Fibroblast of the aortic adventitia (primary cell): Measurements from ENCODE around the gene PANK4. TPM values are rescaled to one million over a fixed set of nuclear protein-coding genes. Genes with fewer than 3 reads are reported as not detected.

Source experiments
- DNase-seq: peaks from one replicate; pipeline ENCODE4 v3.0.0-alpha.2; 2010; ENCODE audit warnings: low read depth
- H3K4me3 ChIP-seq: 2 replicates; pipeline ENCODE4 v1.5.1; 2011; ENCODE audit warnings: low read depth, mild to moderate bottlenecking, control low read depth, low read length, moderate library complexity
- total RNA-seq: library from RNA; depleted of rRNA; stranded (reverse); fragments of >200 nt; gene quantifications from 2 replicates; pipeline ENCODE4 v1.2.3, GENCODE V29; 2012; ENCODE audit warnings: low replicate concordance
- TF ChIP-seq, protein P1 (sequence below): IDR thresholded peaks from 2 replicates; pipeline ENCODE4 v1.5.1; 2011; ENCODE audit warnings: mild to moderate bottlenecking, low read length, control low read depth, inconsistent platforms; ENCODE audit not compliant: insufficient read depth

The PANK4 gene
- total RNA-seq, 1 donor, result 22.8 TPM

GRCh38 chr1:2505461-2505994, 20.9 kb downstream of the PANK4 start:
- H3K4me3 ChIP-seq, result no peak overlapping the region
- TF ChIP-seq, protein P1, sequence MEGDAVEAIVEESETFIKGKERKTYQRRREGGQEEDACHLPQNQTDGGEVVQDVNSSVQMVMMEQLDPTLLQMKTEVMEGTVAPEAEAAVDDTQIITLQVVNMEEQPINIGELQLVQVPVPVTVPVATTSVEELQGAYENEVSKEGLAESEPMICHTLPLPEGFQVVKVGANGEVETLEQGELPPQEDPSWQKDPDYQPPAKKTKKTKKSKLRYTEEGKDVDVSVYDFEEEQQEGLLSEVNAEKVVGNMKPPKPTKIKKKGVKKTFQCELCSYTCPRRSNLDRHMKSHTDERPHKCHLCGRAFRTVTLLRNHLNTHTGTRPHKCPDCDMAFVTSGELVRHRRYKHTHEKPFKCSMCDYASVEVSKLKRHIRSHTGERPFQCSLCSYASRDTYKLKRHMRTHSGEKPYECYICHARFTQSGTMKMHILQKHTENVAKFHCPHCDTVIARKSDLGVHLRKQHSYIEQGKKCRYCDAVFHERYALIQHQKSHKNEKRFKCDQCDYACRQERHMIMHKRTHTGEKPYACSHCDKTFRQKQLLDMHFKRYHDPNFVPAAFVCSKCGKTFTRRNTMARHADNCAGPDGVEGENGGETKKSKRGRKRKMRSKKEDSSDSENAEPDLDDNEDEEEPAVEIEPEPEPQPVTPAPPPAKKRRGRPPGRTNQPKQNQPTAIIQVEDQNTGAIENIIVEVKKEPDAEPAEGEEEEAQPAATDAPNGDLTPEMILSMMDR, result no peak
- DNase-seq, result no peak

DNA sequence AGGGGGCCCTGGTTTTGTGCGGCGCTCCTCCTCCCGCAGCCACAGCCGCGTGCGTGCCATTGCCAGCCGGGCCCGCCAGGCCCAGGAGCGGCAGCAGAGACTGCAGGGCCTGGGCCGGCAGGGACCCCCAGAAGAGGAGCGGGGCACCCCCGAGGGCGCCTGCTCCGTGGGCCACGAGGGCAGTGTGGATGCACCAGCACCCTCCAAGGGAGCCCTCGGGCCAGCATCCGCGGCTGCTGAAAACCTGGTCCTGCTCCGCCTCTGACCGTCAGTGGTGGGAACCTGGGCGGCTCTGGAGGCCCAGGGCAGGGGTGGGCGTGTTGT, 21.5 kb downstream of the PANK4 start:
- DNase-seq, result no peak
- no peak overlapping the region for H3K4me3 ChIP-seq
- TF ChIP-seq, protein P1, result no peak

DNA sequence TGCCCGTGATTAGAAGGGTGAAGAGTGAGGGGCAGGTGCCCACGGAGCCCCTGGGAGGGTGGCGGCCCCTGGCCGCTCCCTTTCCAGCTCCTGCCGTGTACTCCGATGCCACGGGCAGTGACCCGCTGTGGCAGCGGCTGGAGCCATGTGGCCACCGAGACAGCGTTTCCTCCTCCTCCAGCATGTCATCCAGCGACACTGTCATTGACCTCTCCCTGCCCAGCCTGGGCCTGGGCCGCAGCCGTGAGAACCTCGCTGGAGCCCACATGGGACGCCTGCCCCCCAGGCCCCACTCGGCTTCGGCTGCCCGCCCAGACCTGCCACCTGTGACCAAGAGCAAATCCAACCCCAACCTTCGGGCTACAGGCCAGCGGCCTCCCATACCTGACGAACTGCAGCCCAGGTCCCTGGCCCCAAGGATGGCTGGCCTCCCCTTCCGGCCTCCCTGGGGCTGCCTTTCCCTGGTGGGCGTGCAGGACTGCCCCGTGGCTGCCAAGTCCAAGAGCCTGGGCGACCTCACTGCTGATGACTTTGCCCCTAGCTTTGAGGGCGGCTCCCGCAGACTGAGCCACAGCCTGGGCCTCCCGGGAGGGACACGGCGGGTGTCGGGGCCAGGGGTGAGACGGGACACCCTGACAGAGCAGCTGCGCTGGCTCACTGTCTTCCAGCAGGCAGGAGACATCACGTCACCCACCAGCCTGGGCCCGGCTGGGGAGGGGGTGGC, 22.0 kb downstream of the PANK4 start:
- no peak overlapping the region for H3K4me3 ChIP-seq
- TF ChIP-seq, protein P1, result no peak
- DNase-seq, result no peak

- no peak for DNase-seq
- TF ChIP-seq, protein P1, result no peak
- H3K4me3 ChIP-seq, result no peak overlapping the region
Measured at GRCh38 chr1:2503554-2504224, 22.7 kb downstream of the PANK4 start.

- no peak overlapping the region for H3K4me3 ChIP-seq
- no peak for DNase-seq
- TF ChIP-seq, protein P1, result no peak
Measured at GRCh38 chr1:2502661-2503553, 23.5 kb downstream of the PANK4 start.

DNA sequence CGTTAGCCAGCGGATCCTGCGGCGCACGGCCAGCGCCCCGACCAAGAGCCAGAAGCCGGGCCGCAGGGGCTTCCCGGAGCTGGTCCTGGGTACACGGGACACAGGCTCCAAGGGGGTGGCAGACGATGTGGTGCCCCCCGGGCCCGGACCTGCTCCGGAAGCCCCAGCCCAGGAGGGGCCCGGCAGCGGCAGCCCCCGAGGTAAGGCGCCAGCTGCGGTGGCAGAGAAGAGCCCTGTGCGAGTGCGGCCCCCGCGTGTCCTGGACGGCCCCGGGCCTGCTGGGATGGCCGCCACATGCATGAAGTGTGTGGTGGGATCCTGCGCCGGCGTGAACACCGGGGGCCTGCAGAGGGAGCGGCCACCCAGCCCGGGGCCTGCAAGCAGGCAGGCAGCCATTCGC, 24.2 kb downstream of the PANK4 start:
- no peak for DNase-seq

More for the DNA sequence above, 24.2 kb downstream of the PANK4 start:
- TF ChIP-seq, protein P1, result no peak
- H3K4me3 ChIP-seq, result no peak overlapping the region
